ENCODE data around the gene TRIM26. TPM values are rescaled to one million over a fixed set of nuclear protein-coding genes. Genes with fewer than 3 reads are reported as not detected.

The TRIM26 gene
- total RNA-seq, 4 donors from 2014 or later: 19.5 to 92.0 (median 53.2) TPM

GRCh38 chr6:30160008-30160784, 53.0 kb downstream of the TRIM26 start:
- H3K4me3 ChIP-seq: no peak overlapping the region
- TF ChIP-seq POLR2AphosphoS5 (IDR thresholded peaks at IDR 0.05): no peak
- TF ChIP-seq, protein P1, sequence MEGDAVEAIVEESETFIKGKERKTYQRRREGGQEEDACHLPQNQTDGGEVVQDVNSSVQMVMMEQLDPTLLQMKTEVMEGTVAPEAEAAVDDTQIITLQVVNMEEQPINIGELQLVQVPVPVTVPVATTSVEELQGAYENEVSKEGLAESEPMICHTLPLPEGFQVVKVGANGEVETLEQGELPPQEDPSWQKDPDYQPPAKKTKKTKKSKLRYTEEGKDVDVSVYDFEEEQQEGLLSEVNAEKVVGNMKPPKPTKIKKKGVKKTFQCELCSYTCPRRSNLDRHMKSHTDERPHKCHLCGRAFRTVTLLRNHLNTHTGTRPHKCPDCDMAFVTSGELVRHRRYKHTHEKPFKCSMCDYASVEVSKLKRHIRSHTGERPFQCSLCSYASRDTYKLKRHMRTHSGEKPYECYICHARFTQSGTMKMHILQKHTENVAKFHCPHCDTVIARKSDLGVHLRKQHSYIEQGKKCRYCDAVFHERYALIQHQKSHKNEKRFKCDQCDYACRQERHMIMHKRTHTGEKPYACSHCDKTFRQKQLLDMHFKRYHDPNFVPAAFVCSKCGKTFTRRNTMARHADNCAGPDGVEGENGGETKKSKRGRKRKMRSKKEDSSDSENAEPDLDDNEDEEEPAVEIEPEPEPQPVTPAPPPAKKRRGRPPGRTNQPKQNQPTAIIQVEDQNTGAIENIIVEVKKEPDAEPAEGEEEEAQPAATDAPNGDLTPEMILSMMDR (IDR thresholded peaks at IDR 0.05): no peak
- TF ChIP-seq EP300 (IDR thresholded peaks at IDR 0.05; ENCODE audit: low read depth): no peak
- no peak for TF ChIP-seq POLR2A (IDR thresholded peaks at IDR 0.05)
- no peak for DNase-seq
- H3K4me1 ChIP-seq: peaks cover 0 to 24% (median 20%) of the 10 kb centered on the region in 4 donors
- no peaks in the 10 kb centered on the region for H3K36me3 ChIP-seq
- no peak overlapping the region for H3K27ac ChIP-seq
- in situ Hi-C loops (cut with MboI; ENCODE audit: low pct_ligation_motif_present in 1 of 4, low pct_unique_long_range_greater_than_20kb in 1 of 4, low sequenced_read_pairs in 3 of 4) (no loop called here), intact Hi-C loops (cut with DNase I; ENCODE audit: low total_unique reads) (no loop called here)
- WGBS, 2 donors (ENCODE audit: low coverage in 1 of 2): 88 to 94% methylated on average over 5 to 17 of the region's 17 CpGs
- H3K9me3 ChIP-seq: no peaks in the 10 kb centered on the region
- no peaks in the 10 kb centered on the region for H3K27me3 ChIP-seq

GRCh38 chr6:30158475-30159040, 54.6 kb downstream of the TRIM26 start:
- H3K36me3 ChIP-seq: no peaks in the 10 kb centered on the region
- 55 to 60% methylated on average over 1 to 3 of the region's 3 CpGs for WGBS, 2 donors (ENCODE audit: low coverage in 1 of 2)
- intact Hi-C loops (cut with DNase I; ENCODE audit: low total_unique reads) (no loop called here), in situ Hi-C loops (cut with MboI; ENCODE audit: low pct_ligation_motif_present in 1 of 4, low pct_unique_long_range_greater_than_20kb in 1 of 4, low sequenced_read_pairs in 3 of 4) (no loop called here)
- peaks cover 0 to 37% (median 28%) of the 10 kb centered on the region in 4 donors for H3K4me1 ChIP-seq
- TF ChIP-seq, protein P1 (IDR thresholded peaks at IDR 0.05): no peak
- TF ChIP-seq POLR2AphosphoS5 (IDR thresholded peaks at IDR 0.05): no peak
- no peak overlapping the region for H3K27ac ChIP-seq
- no peaks in the 10 kb centered on the region for H3K27me3 ChIP-seq
- no peaks in the 10 kb centered on the region for H3K9me3 ChIP-seq
- DNase-seq: no peak
- no peak overlapping the region for H3K4me3 ChIP-seq

- Histone ChIP-seq H3K27me3 (no peaks in the 10 kb centered on the region), H3K27ac (no peak overlapping the region), H3K4me3 (no peak overlapping the region), H3K4me1 (peaks cover 0 to 37% (median 28%) of the 10 kb centered on the region in 4 donors), H3K36me3 (no peaks in the 10 kb centered on the region), H3K9me3 (no peaks in the 10 kb centered on the region)
- intact Hi-C loops (cut with DNase I; ENCODE audit: low total_unique reads) (no loop called here), in situ Hi-C loops (cut with MboI; ENCODE audit: low pct_ligation_motif_present in 1 of 4, low pct_unique_long_range_greater_than_20kb in 1 of 4, low sequenced_read_pairs in 3 of 4) (no loop called here)
- no peak for DNase-seq
- TF ChIP-seq POLR2A (IDR thresholded peaks at IDR 0.05) (no peak), POLR2AphosphoS5 (IDR thresholded peaks at IDR 0.05) (no peak), EP300 (IDR thresholded peaks at IDR 0.05; ENCODE audit: low read depth) (no peak)
- TF ChIP-seq, protein P1 (IDR thresholded peaks at IDR 0.05): no peak
- WGBS, 2 donors (ENCODE audit: low coverage in 1 of 2): 71 to 81% methylated on average over 1 to 2 of the region's 2 CpGs
Measured at GRCh38 chr6:30157999-30158398, 55.2 kb downstream of the TRIM26 start.

GRCh38 chr6:30157581-30157980, 55.6 kb downstream of the TRIM26 start:
- H3K27me3 ChIP-seq: no peaks in the 10 kb centered on the region
- no peak overlapping the region for H3K27ac ChIP-seq
- H3K36me3 ChIP-seq: no peaks in the 10 kb centered on the region
- TF ChIP-seq POLR2AphosphoS5 (IDR thresholded peaks at IDR 0.05): no peak
- no peak for TF ChIP-seq POLR2A (IDR thresholded peaks at IDR 0.05)
- TF ChIP-seq, protein P1 (IDR thresholded peaks at IDR 0.05): no peak
- TF ChIP-seq EP300 (IDR thresholded peaks at IDR 0.05; ENCODE audit: low read depth): no peak
- H3K4me3 ChIP-seq: no peak overlapping the region
- in situ Hi-C loops (cut with MboI; ENCODE audit: low pct_ligation_motif_present in 1 of 4, low pct_unique_long_range_greater_than_20kb in 1 of 4, low sequenced_read_pairs in 3 of 4): no loop called here
- H3K4me1 ChIP-seq: peaks cover 0 to 37% (median 28%) of the 10 kb centered on the region in 4 donors
- intact Hi-C loops (cut with DNase I; ENCODE audit: low total_unique reads): no loop called here
- no peaks in the 10 kb centered on the region for H3K9me3 ChIP-seq
- DNase-seq: no peak

Data from transverse colon (tissue), 4 donors.